Kidney (tissue), 14 donors: ENCODE data around the gene COLGALT1. TPM values are rescaled to one million over a fixed set of nuclear protein-coding genes. Genes with fewer than 3 reads are reported as not detected.

Experiments
- DNase-seq, 5 donors: peaks; one replicate each; pipeline ENCODE4 v3.0.0-alpha.2; 2013 to 2020
- FAIRE-seq: peaks from 2 replicates; lab custom pipeline; 2012; peaks lifted over from hg19 to GRCh38; lab: Jason Lieb, UNC
- H3K27ac ChIP-seq, 2 donors: one replicate each; pipeline ENCODE4 v1.7.0; 2013; ENCODE audit warnings: low read depth in 2 of 2, low read length in 2 of 2, inconsistent platforms in 1 of 2
- H3K27me3 ChIP-seq: one replicate; pipeline ENCODE4 v1.7.1; 2013; ENCODE audit warnings: low read length, inconsistent platforms; ENCODE audit not compliant: control insufficient read depth, insufficient read depth
- H3K36me3 ChIP-seq, 3 donors: one replicate each; pipeline versions ENCODE4 v1.7.0 to v1.7.1; 2013; ENCODE audit warnings: low read length in 3 of 3, control low read depth in 1 of 3, inconsistent platforms in 1 of 3; ENCODE audit not compliant: insufficient read depth in 3 of 3, control insufficient read depth in 2 of 3
- H3K4me1 ChIP-seq, 3 donors: one replicate each; pipeline versions ENCODE4 v1.7.0 to v1.7.1; 2013; ENCODE audit warnings: low read length in 3 of 3, inconsistent platforms in 1 of 3, low read depth in 1 of 3; ENCODE audit not compliant: control insufficient read depth in 2 of 3, insufficient read depth in 2 of 3
- H3K4me3 ChIP-seq, 3 donors: one replicate each; pipeline versions ENCODE4 v1.7.0 to v1.8.1; 2013; ENCODE audit warnings: low read length in 3 of 3, control low read depth in 1 of 3, inconsistent platforms in 1 of 3
- H3K9ac ChIP-seq, 3 donors: one replicate each; pipeline versions ENCODE4 v1.7.0 to v1.7.1; 2013; ENCODE audit warnings: low read length in 3 of 3, control low read depth in 1 of 3, inconsistent platforms in 1 of 3
- H3K9me3 ChIP-seq, 3 donors: one replicate each; pipeline versions ENCODE4 v1.7.0 to v1.7.1; 2013; ENCODE audit warnings: low read length in 3 of 3, control low read depth in 1 of 3, inconsistent platforms in 1 of 3; ENCODE audit not compliant: control insufficient read depth in 2 of 3, insufficient read depth in 1 of 3
- CTCF ChIP-seq: IDR thresholded peaks from 3 replicates; pipeline ENCODE4 v1.5.1; 2012; ENCODE audit warnings: mild to moderate bottlenecking, moderate library complexity, borderline replicate concordance; ENCODE audit not compliant: insufficient read depth; ENCODE audit errors: extremely low read depth
- intact Hi-C: fragments of 100-400 bp; cut with DNase I; formaldehyde crosslinking; loops from one replicate; pipeline ENCODE4 v1.11.1; 2022
- polyA plus RNA-seq: library from polyadenylated mRNA; stranded (reverse); fragments of 350-450 nt; fragmentation: Illumina TruSeq; extraction: RNeasy Lipid Tissue Mini Kit (QIAGEN cat#74804); gene quantifications from one replicate; pipeline ENCODE4 v1.2.3, GENCODE V29; 2014; ENCODE audit warnings: low read depth, low replicate concordance; ENCODE audit not compliant: insufficient read depth
- total RNA-seq: library from RNA; stranded (reverse); fragmentation: NEBNext Ultra II Directional; extraction: Animal tissue kit (Norgen Biotek cat#: 25700); gene quantifications from one replicate; pipeline ENCODE4 v1.2.1, GENCODE V29; 2021
- donor health status: control.
- donor health status: control.
- donor health status: control.
- donor health status: control.
- donor health status: control.
- donor health status: DM: yes; HTN: yes; CAD: no.
- donor health status: Normal renal cell carcinoma (clear cell type).

The COLGALT1 gene
- total and polyA plus RNA-seq, 2 donors from 2014 or later: 23.6 to 66.2 TPM

GRCh38 chr19:17532557-17532956 lies 22.9 kb upstream of the COLGALT1 start:
- Histone ChIP-seq H3K36me3 (no peaks in the 10 kb centered on the region), H3K4me3 (no peak overlapping the region), H3K27me3 (no peaks in the 10 kb centered on the region), H3K9me3 (peaks cover 0 to 11% (median 3%) of the 10 kb centered on the region in 3 donors), H3K4me1 (no peaks in the 10 kb centered on the region), H3K27ac (no peak overlapping the region), H3K9ac (no peak overlapping the region)
- no peak for TF ChIP-seq CTCF
- intact Hi-C loops: no loop called here
- no peak for FAIRE-seq
- DNase-seq: no peak

- intact Hi-C loops: no loop called here
- no peaks in the 10 kb centered on the region for H3K36me3 ChIP-seq
- FAIRE-seq: no peak
- no peak overlapping the region for H3K9ac ChIP-seq
- TF ChIP-seq CTCF: no peak
- H3K4me1 ChIP-seq: peaks cover 0 to 7% (median 0%) of the 10 kb centered on the region in 3 donors
- H3K27me3 ChIP-seq: no peaks in the 10 kb centered on the region
- DNase-seq: no peak
- H3K9me3 ChIP-seq: no peaks in the 10 kb centered on the region
- H3K4me3 ChIP-seq: no peak overlapping the region
- no peak overlapping the region for H3K27ac ChIP-seq
Observed at GRCh38 chr19:17534767-17535166, 20.7 kb upstream of the COLGALT1 start.

GRCh38 chr19:17536955-17537354 lies 18.5 kb upstream of the COLGALT1 start:
- no peak for TF ChIP-seq CTCF
- FAIRE-seq (no peak), DNase-seq (no peak)
- H3K4me1 ChIP-seq: peaks cover 0 to 7% (median 0%) of the 10 kb centered on the region in 3 donors
- no peaks in the 10 kb centered on the region for H3K9me3 ChIP-seq
- H3K27ac ChIP-seq: no peak overlapping the region
- no peak overlapping the region for H3K9ac ChIP-seq
- H3K4me3 ChIP-seq: no peak overlapping the region
- intact Hi-C loops: no loop called here
- no peaks in the 10 kb centered on the region for H3K27me3 ChIP-seq
- H3K36me3 ChIP-seq: no peaks in the 10 kb centered on the region

GRCh38 chr19:17538684-17539237 lies 16.7 kb upstream of the COLGALT1 start:
- FAIRE-seq (no peak), DNase-seq (peak in 2 of 5 donors; percentile 23 to 52)
- no peak for TF ChIP-seq CTCF
- Histone ChIP-seq H3K4me3 (peak overlapping the region in 2 of 3 donors; percentile 11 to 29), H3K36me3 (no peaks in the 10 kb centered on the region), H3K27ac (no peak overlapping the region), H3K4me1 (peaks cover 0 to 7% (median 0%) of the 10 kb centered on the region in 3 donors), H3K27me3 (no peaks in the 10 kb centered on the region), H3K9me3 (no peaks in the 10 kb centered on the region), H3K9ac (no peak overlapping the region)
- intact Hi-C loops: no loop called here
